Astrocyte of the spinal cord (primary cell): Measurements from ENCODE around the gene WASF2.

Experiments used
- DNase-seq: peaks from one replicate; pipeline ENCODE4 v3.0.0; 2011; ENCODE audit warnings: low read depth, low spot score
- H3K4me3 ChIP-seq: 2 replicates; pipeline ENCODE4 v1.5.1; 2011; ENCODE audit warnings: low read depth, mild to moderate bottlenecking, low read length, moderate library complexity
- CTCF ChIP-seq: IDR thresholded peaks from 2 replicates; pipeline ENCODE4 v1.5.1; 2012; ENCODE audit warnings: low read depth, mild to moderate bottlenecking, low read length, inconsistent platforms
- in situ Hi-C: cut with HindIII; loops from 2 replicates; pipeline ENCODE4 v1.10.0; 2017; ENCODE audit warnings: low sequenced_read_pairs

Gene WASF2

GRCh38 chr1:27517301-27517700 lies 27.3 kb upstream of the WASF2 start:
- TF ChIP-seq CTCF = no peak
- no peak overlapping the region for H3K4me3 ChIP-seq
- in situ Hi-C loops = no loop called here
- no peak for DNase-seq

GRCh38 chr1:27515626-27516025 lies 25.7 kb upstream of the WASF2 start:
- no peak for DNase-seq
- TF ChIP-seq CTCF = no peak
- in situ Hi-C loops = no loop called here
- H3K4me3 ChIP-seq = no peak overlapping the region

GRCh38 chr1:27513958-27514357 lies 24.0 kb upstream of the WASF2 start:
- no peak for DNase-seq
- in situ Hi-C loops = no loop called here
- TF ChIP-seq CTCF = no peak
- no peak overlapping the region for H3K4me3 ChIP-seq

GRCh38 chr1:27513528-27513927 lies 23.6 kb upstream of the WASF2 start:
- DNase-seq = no peak
- no peak overlapping the region for H3K4me3 ChIP-seq
- in situ Hi-C loops = no loop called here
- no peak for TF ChIP-seq CTCF

GRCh38 chr1:27509127-27510080 lies 19.4 kb upstream of the WASF2 start:
- no peak overlapping the region for H3K4me3 ChIP-seq
- DNase-seq = no peak
- no peak for TF ChIP-seq CTCF
- in situ Hi-C loops = no loop called here

- in situ Hi-C loops = no loop called here
- H3K4me3 ChIP-seq = no peak overlapping the region
- peak; percentile 16 for TF ChIP-seq CTCF
- DNase-seq = no peak
These were observed 18.1 kb upstream of the WASF2 start for GRCh38 chr1:27507960-27508665.
